ENCODE measurements around the gene ASTL. TPM values are rescaled to one million over a fixed set of nuclear protein-coding genes. Genes with fewer than 3 reads are reported as not detected.

Gene ASTL
- total RNA-seq, 1 experiment from 2014 or later = 0.23 TPM

DNA sequence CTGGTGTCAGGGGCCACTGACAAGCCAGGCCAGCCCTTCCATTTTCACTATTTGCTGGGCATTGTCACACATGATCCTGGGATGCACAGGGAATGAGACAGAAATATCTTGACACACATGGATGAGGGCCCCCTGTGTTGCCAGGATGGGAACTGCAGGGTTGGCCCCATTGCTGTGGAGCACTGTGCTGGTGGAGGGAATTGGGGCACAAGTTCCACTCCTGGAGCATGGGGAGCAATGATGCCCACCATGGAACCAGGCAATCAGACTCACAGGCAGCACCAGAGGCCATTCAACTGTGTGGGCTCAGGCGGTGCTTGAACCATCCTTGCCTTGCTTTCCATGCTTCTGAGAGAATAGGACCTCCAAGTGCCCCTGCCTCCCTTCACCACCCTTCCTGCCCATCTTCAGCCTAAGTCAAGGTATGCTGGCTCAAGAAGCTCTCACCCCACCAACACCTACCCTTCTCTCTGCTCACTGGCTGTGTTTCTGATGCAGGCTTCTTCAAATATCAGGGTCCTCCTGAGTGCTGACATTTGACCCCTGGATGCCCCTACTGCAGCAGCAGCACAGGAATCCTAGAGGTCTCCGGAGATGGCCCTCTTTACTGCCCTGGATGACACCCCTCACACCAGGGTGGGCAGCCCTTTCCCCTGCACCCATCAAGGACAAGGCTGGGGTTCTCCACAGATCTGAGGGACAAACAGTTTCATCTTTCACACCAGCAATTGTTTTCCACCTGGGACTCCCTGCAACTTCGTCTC lies 33.0 kb downstream of the ASTL start:
- CTCF ChIA-PET = no interaction called here
- Mint-ChIP-seq H3K4me3 (ENCODE audit: unreplicated experiment) (no peak overlapping the region), H3K27me3 (ENCODE audit: insufficient read depth, unreplicated experiment) (no peaks in the 10 kb centered on the region), H3K4me1 (ENCODE audit: low read depth, unreplicated experiment) (no peaks in the 10 kb centered on the region), H3K27ac (ENCODE audit: unreplicated experiment) (no peak overlapping the region), H3K36me3 (ENCODE audit: insufficient read depth, unreplicated experiment) (no peaks in the 10 kb centered on the region), H3K9me3 (ENCODE audit: unreplicated experiment) (no peaks in the 10 kb centered on the region)
- H3K4me3 ChIP-seq (ENCODE audit: low read depth, low read length) = no peak overlapping the region
- H3K4me1 ChIP-seq = peaks cover 9% of the 10 kb centered on the region; the same call in 1 of the 2 replicates
- H3K27me3 ChIP-seq (replicated peaks; ENCODE audit: control insufficient read depth, insufficient read depth, low read length) = no peaks in the 10 kb centered on the region
- no peaks in the 10 kb centered on the region for H3K36me3 ChIP-seq (ENCODE audit: control insufficient read depth, insufficient read depth, low read length)
- H3K9me3 ChIP-seq = peaks cover 7% of the 10 kb centered on the region; the same call in 1 of the 2 replicates
- intact Hi-C loops (cut with micrococcal nuclease; ENCODE audit: unreplicated experiment) = no loop called here
- POLR2A ChIA-PET = no interaction called here
- DNase-seq = peak in 1 of 2 experiments; percentile 20
- TF ChIP-seq CTCF (IDR thresholded peaks at IDR 0.05; ENCODE audit: insufficient read depth in 1 of 2, low read depth in 1 of 2, low read length in 1 of 2, severe bottlenecking in 1 of 2, unreplicated experiment in 1 of 2) = no peak
- BruUV-seq (replicated peaks) = no TSS peak

GRCh38 chr2:96104487-96104861 lies 33.8 kb downstream of the ASTL start:
- no peaks in the 10 kb centered on the region for H3K27me3 ChIP-seq (replicated peaks; ENCODE audit: control insufficient read depth, insufficient read depth, low read length)
- H3K4me3 Mint-ChIP-seq (ENCODE audit: unreplicated experiment) = no peak overlapping the region
- BruUV-seq (replicated peaks) = no TSS peak
- peak in 1 of 2 experiments; percentile 23 for DNase-seq
- no peak overlapping the region for H3K27ac Mint-ChIP-seq (ENCODE audit: unreplicated experiment)
- H3K9me3 Mint-ChIP-seq (ENCODE audit: unreplicated experiment) = no peaks in the 10 kb centered on the region
- H3K36me3 Mint-ChIP-seq (ENCODE audit: insufficient read depth, unreplicated experiment) = no peaks in the 10 kb centered on the region
- no peak overlapping the region for H3K4me3 ChIP-seq (ENCODE audit: low read depth, low read length)
- CTCF ChIA-PET = no interaction called here
- H3K27me3 Mint-ChIP-seq (ENCODE audit: insufficient read depth, unreplicated experiment) = no peaks in the 10 kb centered on the region
- POLR2A ChIA-PET = no interaction called here
- no peaks in the 10 kb centered on the region for H3K4me1 Mint-ChIP-seq (ENCODE audit: low read depth, unreplicated experiment)
- intact Hi-C loops (cut with micrococcal nuclease; ENCODE audit: unreplicated experiment) = no loop called here
- peaks cover 7% of the 10 kb centered on the region; the same call in 1 of the 2 replicates for H3K9me3 ChIP-seq
- no peak for TF ChIP-seq CTCF (IDR thresholded peaks at IDR 0.05; ENCODE audit: insufficient read depth in 1 of 2, low read depth in 1 of 2, low read length in 1 of 2, severe bottlenecking in 1 of 2, unreplicated experiment in 1 of 2)
- H3K36me3 ChIP-seq (ENCODE audit: control insufficient read depth, insufficient read depth, low read length) = no peaks in the 10 kb centered on the region
- peaks cover 9% of the 10 kb centered on the region; the same call in 1 of the 2 replicates for H3K4me1 ChIP-seq

DNA sequence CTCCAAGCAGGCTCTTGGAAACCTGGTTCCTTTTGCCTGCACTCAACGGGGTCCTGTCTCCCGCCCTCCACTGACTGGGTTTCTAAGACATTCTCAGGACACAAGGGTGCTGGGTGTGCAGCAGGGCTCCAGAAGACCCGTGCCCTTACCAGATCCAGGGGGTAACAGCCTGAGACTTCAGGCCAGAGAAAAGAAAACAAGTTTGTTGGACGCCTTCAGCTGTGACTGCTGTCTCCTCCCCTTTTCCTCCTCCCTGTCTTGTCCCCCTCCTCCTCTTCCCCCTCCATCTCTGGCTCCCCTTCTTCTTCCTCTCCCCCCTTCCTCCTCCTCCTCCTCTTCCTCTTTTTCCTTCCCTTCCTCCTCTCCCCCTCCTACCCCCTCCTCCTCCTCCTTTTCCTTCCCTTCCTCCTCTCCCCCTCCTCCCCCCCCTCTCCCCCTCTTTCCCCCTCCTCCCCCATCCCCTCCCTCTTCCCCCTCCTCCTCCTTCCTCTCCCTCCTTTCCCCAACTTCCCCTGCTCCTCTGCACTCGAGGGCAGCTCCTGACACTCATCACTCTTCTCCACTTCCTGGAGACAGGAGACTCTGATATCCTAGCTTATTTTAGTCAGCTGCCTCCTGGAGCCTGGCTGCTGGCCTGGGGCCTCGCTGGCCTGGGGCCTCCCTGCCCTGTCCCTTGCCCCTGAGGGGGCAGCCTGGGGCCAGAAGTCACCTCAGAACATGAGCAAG lies 34.4 kb downstream of the ASTL start:
- H3K4me3 Mint-ChIP-seq (ENCODE audit: unreplicated experiment) = no peak overlapping the region
- no peak overlapping the region for H3K4me3 ChIP-seq (ENCODE audit: low read depth, low read length)
- H3K36me3 Mint-ChIP-seq (ENCODE audit: insufficient read depth, unreplicated experiment) = no peaks in the 10 kb centered on the region
- no peaks in the 10 kb centered on the region for H3K27me3 Mint-ChIP-seq (ENCODE audit: insufficient read depth, unreplicated experiment)
- peaks cover 9% of the 10 kb centered on the region; the same call in 1 of the 2 replicates for H3K4me1 ChIP-seq
- CTCF ChIA-PET = no interaction called here
- POLR2A ChIA-PET = no interaction called here
- peaks cover 7% of the 10 kb centered on the region; the same call in 1 of the 2 replicates for H3K9me3 ChIP-seq
- no peak for TF ChIP-seq CTCF (IDR thresholded peaks at IDR 0.05; ENCODE audit: insufficient read depth in 1 of 2, low read depth in 1 of 2, low read length in 1 of 2, severe bottlenecking in 1 of 2, unreplicated experiment in 1 of 2)
- H3K4me1 Mint-ChIP-seq (ENCODE audit: low read depth, unreplicated experiment) = no peaks in the 10 kb centered on the region
- H3K27ac Mint-ChIP-seq (ENCODE audit: unreplicated experiment) = no peak overlapping the region
- DNase-seq = peak in 1 of 2 experiments; percentile 13
- BruUV-seq (replicated peaks) = no TSS peak
- intact Hi-C loops (cut with micrococcal nuclease; ENCODE audit: unreplicated experiment) = no loop called here
- no peaks in the 10 kb centered on the region for H3K27me3 ChIP-seq (replicated peaks; ENCODE audit: control insufficient read depth, insufficient read depth, low read length)
- H3K36me3 ChIP-seq (ENCODE audit: control insufficient read depth, insufficient read depth, low read length) = no peaks in the 10 kb centered on the region
- H3K9me3 Mint-ChIP-seq (ENCODE audit: unreplicated experiment) = no peaks in the 10 kb centered on the region
